Activated CD8-positive, alpha-beta memory T cell treated with anti-CD3 and anti-CD28 coated beads, Interleukin-2, amount 50 U/mL, for 24 hours (primary cell): Measurements from ENCODE around the gene ACIN1.

Experiments used
- DNase-seq: peaks from one replicate; pipeline ENCODE4 v3.0.0-alpha.2; 2020; ENCODE audit errors: extremely low read depth

ACIN1 gene

GRCh38 chr14:23094666-23095195 is at the start of gene ACIN1:
Gene ACIN1, minus strand, starts transcription at chr14:23095136. Its CDS starts 24 bp downstream, at chr14:23095112.
- DNase-seq = peak; percentile 60

- no peak for DNase-seq
Observed at GRCh38 chr14:23143911-23144310, 49.0 kb upstream of the ACIN1 start.

DNA sequence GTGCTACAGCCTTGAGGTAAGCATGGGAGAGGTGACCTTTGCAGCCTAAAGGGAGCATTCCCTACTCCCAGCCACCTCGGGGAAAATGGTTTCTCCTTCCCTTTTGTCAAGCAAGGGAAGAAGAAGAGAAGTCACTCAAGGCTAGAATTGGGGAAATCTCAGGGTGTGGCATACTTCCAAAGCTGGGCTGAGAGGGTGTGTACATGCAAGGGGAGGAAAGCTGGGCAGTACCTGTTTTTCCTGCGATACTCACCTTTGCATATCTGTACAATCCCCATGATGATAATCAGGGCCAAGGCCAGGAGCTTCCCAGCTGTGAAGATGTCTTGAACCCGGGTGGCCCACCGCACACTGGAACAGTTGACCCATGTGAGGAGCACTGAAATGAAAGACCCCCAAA is 47.9 kb upstream of the ACIN1 start:
- DNase-seq = no peak

GRCh38 chr14:23141706-23142444 is 46.9 kb upstream of the ACIN1 start:
- no peak for DNase-seq

GRCh38 chr14:23140371-23140770 is 45.4 kb upstream of the ACIN1 start:
- no peak for DNase-seq

DNA sequence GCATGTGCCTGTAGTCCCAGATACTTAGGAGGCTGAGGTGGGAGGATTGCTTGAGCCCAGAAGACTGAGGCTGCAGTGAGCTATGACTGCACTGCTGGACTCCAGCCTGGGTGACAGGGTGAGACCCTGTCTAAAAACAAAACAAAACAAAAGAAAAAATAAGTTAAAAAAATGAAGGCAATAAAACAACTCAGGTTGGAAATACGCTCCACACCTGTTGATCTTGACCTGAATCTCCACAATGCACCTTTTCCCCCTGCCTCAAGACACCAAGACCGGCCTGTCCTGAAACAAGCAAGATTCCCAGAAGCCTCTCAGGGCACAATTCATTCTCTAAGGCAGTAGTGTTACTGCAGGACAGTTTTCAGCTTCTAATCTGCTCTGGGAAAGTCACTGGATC is 44.9 kb upstream of the ACIN1 start:
- no peak for DNase-seq

- no peak for DNase-seq
Observed at GRCh38 chr14:23137813-23138535, 43.0 kb upstream of the ACIN1 start.

GRCh38 chr14:23137192-23137812 is 42.4 kb upstream of the ACIN1 start:
- DNase-seq = no peak

DNA sequence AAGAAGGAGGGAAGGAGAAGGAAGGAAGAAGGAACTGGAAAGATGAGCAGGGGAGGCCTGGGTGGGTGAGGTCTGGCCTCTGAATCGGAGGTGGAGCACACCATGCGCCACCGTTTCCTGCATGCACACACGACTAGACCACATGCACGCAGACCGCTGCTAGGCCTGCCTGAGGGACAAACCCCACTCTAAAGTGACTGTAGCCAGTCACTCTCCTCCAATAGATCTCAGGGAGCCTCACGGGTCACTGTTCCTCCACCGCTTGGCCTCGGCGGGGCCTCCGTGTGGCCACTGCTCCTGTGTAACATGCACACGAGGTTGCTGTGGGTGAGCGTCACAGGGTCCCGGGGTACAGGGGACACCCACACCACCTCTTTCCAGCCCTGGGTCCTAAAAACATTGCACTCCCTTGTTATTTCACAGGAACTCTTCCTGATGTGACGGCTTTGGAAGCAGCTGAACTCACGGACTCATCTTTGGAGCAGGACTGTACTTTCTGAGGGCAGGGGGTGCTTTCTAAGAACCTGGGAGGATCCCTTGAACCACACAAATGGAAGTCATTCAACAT is 41.7 kb upstream of the ACIN1 start:
- DNase-seq = no peak

GRCh38 chr14:23132970-23133369 is 38.0 kb upstream of the ACIN1 start:
- DNase-seq = no peak

DNA sequence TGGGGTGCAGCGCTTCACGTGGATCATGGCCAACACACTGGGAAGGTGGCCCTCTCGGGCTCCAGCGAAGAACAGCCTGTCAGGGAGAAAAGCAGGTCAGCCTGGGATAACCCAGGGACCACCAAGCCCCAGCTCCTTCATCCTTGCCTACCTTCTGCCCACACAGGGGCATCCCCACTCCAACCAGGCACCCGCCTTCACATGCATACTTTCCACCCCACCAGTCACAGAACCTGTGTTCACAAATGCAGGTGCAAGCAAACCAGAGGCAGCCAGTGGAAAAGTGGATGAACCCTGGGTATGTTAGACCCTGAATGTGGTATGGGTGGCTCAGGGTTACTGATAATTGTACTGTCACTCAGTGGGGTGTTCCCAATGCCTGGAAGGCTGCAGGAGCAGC is 36.5 kb upstream of the ACIN1 start:
- no peak for DNase-seq

GRCh38 chr14:23130871-23131270 is 35.9 kb upstream of the ACIN1 start:
- no peak for DNase-seq

DNA sequence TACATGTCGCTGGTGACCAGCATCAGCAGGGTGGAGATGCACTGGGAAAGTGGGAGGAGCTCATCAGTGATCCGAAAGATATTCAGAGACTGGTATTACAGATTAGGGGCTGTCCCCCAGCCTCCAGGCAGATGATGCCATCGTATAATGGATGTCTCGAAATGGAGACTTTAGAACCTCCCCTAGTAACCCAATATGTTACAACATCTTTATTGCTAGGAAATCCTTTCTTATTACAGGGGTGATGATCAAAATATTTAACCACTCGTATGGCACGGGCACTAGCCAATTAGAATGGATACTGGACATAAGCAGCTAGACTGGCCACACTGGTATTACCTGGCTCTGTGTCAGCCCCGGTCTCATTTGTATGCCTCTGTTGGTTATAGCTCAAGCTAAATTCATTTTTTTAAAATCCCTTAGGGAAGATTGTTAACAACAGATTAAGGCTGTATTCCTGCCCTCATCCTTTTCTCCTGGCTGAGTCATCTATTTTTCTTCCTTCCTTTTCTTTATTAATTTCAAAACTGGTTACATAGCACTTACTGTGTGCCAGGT is 34.9 kb upstream of the ACIN1 start:
- no peak for DNase-seq

DNA sequence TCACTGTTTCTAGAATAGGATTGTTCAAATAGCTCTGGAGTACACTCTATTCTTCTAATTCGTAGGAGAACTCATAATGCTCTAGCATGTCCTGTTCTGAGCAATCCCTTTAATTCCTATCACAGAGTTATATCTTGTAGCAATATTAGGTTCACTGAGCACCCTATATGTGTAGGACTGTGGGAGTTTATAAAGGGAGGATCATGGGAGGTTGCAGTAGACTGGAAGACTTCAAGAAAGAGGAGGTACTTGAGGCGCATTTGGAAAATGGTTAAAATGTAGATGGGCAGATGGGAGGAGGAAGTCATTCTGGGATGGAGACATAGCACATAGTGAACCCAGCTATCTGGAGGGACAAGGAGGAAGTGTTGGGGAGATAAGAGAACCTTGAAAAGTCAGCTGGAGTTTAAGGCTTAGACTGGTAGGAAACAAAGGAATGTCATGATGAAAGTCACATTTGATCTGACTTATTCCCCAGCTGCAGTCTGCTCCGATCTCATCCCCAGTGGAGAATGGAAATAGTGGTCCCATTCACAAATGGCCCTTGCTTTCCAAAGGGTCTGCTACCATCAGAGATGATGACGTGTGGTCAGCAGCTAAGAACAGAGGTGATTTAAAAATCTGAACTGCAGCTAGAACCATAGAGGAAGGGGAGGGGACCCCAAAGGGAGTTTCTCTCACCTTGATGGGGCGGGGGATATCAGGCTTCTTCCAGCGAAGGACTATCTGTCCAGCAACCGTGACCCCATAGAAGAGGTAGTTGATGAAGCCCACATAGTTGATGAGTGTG is 34.2 kb upstream of the ACIN1 start:
- DNase-seq = no peak

GRCh38 chr14:23127861-23128260 is 32.9 kb upstream of the ACIN1 start:
- no peak for DNase-seq

- no peak for DNase-seq
Observed at GRCh38 chr14:23126548-23127278, 31.8 kb upstream of the ACIN1 start.

DNA sequence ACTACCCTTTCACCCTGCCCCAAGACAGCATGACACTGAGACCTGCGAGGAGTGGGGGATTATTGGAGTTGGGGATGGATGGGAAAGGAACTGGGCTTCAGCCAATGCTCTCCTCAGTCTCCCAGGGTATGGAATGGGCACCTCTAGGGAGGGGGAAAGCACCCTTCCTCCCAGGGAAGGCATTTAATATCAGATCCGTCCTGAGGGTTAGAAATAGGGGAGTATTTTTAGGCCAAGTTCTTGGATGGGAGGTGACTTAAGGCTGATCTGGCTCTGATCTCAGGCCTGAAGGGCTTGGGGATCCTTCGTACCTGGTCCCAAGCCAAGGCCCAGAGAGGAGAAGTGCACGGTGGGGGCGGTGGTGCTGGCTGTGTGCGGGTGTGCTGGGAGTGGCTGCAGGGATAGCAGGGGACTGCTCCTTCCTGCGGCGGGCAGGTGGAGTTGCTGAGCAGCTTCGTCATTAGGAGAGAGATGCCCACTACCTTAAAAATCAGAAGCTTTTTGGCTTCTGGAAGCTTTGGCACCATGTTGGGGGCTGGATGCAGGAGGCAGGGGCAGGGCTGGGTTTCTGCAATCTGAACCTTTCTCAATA is 31.1 kb upstream of the ACIN1 start:
- DNase-seq = no peak

GRCh38 chr14:23125011-23125410 is 30.1 kb upstream of the ACIN1 start:
- no peak for DNase-seq

- no peak for DNase-seq
Observed at GRCh38 chr14:23124337-23124954, 29.5 kb upstream of the ACIN1 start.

- no peak for DNase-seq
Observed at GRCh38 chr14:23123419-23123818, 28.5 kb upstream of the ACIN1 start.
